Measurements from ENCODE around the gene DCLRE1A. TPM values are rescaled to one million over a fixed set of nuclear protein-coding genes. Genes with fewer than 3 reads are reported as not detected.

DCLRE1A gene
- total and polyA plus RNA-seq, 2 donors from 2014 or later, result 4.2 to 5.7 TPM

GRCh38 chr10:113859261-113859660, 5.4 kb upstream of the DCLRE1A start:
- no peak for FAIRE-seq
- no peak overlapping the region for H3K27ac ChIP-seq (ENCODE audit: low read depth in 2 of 2, low read length in 2 of 2)

GRCh38 chr10:113858541-113858940, 4.7 kb upstream of the DCLRE1A start:
- Histone ChIP-seq H3K9ac (ENCODE audit: low read length in 3 of 3) (no peak overlapping the region), H3K9me3 (ENCODE audit: control insufficient read depth in 2 of 3, insufficient read depth in 1 of 3, low read length in 3 of 3) (no peaks in the 10 kb centered on the region), H3K36me3 (ENCODE audit: control insufficient read depth in 2 of 3, insufficient read depth in 3 of 3, low read length in 3 of 3) (peaks cover 6% of the 10 kb centered on the region in 3 donors), H3K27me3 (ENCODE audit: control insufficient read depth, insufficient read depth, low read length) (no peaks in the 10 kb centered on the region), H3K27ac (ENCODE audit: low read depth in 2 of 2, low read length in 2 of 2) (no peak overlapping the region), H3K4me3 (ENCODE audit: low read length in 3 of 3) (no peak overlapping the region), H3K4me1 (ENCODE audit: control insufficient read depth in 2 of 3, insufficient read depth in 2 of 3, low read depth in 1 of 3, low read length in 3 of 3) (peaks cover 0 to 7% (median 6%) of the 10 kb centered on the region in 3 donors)
- no peak for FAIRE-seq
- no peak for DNase-seq
- TF ChIP-seq CTCF (IDR thresholded peaks at IDR 0.05; ENCODE audit: borderline replicate concordance, extremely low read depth, insufficient read depth), result no peak
- intact Hi-C loops (cut with DNase I), result no loop called here

More at GRCh38 chr10:113859261-113859660, 5.4 kb upstream of the DCLRE1A start:
- DNase-seq, result no peak
- intact Hi-C loops (cut with DNase I), result no loop called here
- H3K27me3 ChIP-seq (ENCODE audit: control insufficient read depth, insufficient read depth, low read length), result no peaks in the 10 kb centered on the region
- H3K36me3 ChIP-seq (ENCODE audit: control insufficient read depth in 2 of 3, insufficient read depth in 3 of 3, low read length in 3 of 3), result peaks cover 6% of the 10 kb centered on the region in 3 donors
- H3K4me1 ChIP-seq (ENCODE audit: control insufficient read depth in 2 of 3, insufficient read depth in 2 of 3, low read depth in 1 of 3, low read length in 3 of 3), result peaks cover 0 to 6% (median 6%) of the 10 kb centered on the region in 3 donors
- H3K9me3 ChIP-seq (ENCODE audit: control insufficient read depth in 2 of 3, insufficient read depth in 1 of 3, low read length in 3 of 3), result no peaks in the 10 kb centered on the region
- H3K9ac ChIP-seq (ENCODE audit: low read length in 3 of 3), result no peak overlapping the region
- TF ChIP-seq CTCF (IDR thresholded peaks at IDR 0.05; ENCODE audit: borderline replicate concordance, extremely low read depth, insufficient read depth), result no peak
- H3K4me3 ChIP-seq (ENCODE audit: low read length in 3 of 3), result no peak overlapping the region

GRCh38 chr10:113857210-113857609, 3.3 kb upstream of the DCLRE1A start:
- no peaks in the 10 kb centered on the region for H3K9me3 ChIP-seq (ENCODE audit: control insufficient read depth in 2 of 3, insufficient read depth in 1 of 3, low read length in 3 of 3)
- no peak overlapping the region for H3K27ac ChIP-seq (ENCODE audit: low read depth in 2 of 2, low read length in 2 of 2)
- intact Hi-C loops (cut with DNase I), result no loop called here
- peaks cover 6% of the 10 kb centered on the region in 3 donors for H3K36me3 ChIP-seq (ENCODE audit: control insufficient read depth in 2 of 3, insufficient read depth in 3 of 3, low read length in 3 of 3)
- DNase-seq (no peak), FAIRE-seq (no peak)
- peaks cover 0 to 16% (median 15%) of the 10 kb centered on the region in 3 donors for H3K4me1 ChIP-seq (ENCODE audit: control insufficient read depth in 2 of 3, insufficient read depth in 2 of 3, low read depth in 1 of 3, low read length in 3 of 3)
- H3K4me3 ChIP-seq (ENCODE audit: low read length in 3 of 3), result peak overlapping the region in 1 of 3 donors; percentile 4
- TF ChIP-seq CTCF (IDR thresholded peaks at IDR 0.05; ENCODE audit: borderline replicate concordance, extremely low read depth, insufficient read depth), result no peak
- H3K9ac ChIP-seq (ENCODE audit: low read length in 3 of 3), result no peak overlapping the region
- no peaks in the 10 kb centered on the region for H3K27me3 ChIP-seq (ENCODE audit: control insufficient read depth, insufficient read depth, low read length)

GRCh38 chr10:113856563-113856962, 2.7 kb upstream of the DCLRE1A start:
- Histone ChIP-seq H3K27ac (ENCODE audit: low read depth in 2 of 2, low read length in 2 of 2) (no peak overlapping the region), H3K9me3 (ENCODE audit: control insufficient read depth in 2 of 3, insufficient read depth in 1 of 3, low read length in 3 of 3) (no peaks in the 10 kb centered on the region), H3K9ac (ENCODE audit: low read length in 3 of 3) (peak overlapping the region in 1 of 3 donors; percentile 90), H3K4me3 (ENCODE audit: low read length in 3 of 3) (peak overlapping the region in 1 of 3 donors; percentile 9), H3K36me3 (ENCODE audit: control insufficient read depth in 2 of 3, insufficient read depth in 3 of 3, low read length in 3 of 3) (peaks cover 6% of the 10 kb centered on the region in 3 donors), H3K27me3 (ENCODE audit: control insufficient read depth, insufficient read depth, low read length) (no peaks in the 10 kb centered on the region), H3K4me1 (ENCODE audit: control insufficient read depth in 2 of 3, insufficient read depth in 2 of 3, low read depth in 1 of 3, low read length in 3 of 3) (peaks cover 0 to 16% (median 15%) of the 10 kb centered on the region in 3 donors)
- no peak for TF ChIP-seq CTCF (IDR thresholded peaks at IDR 0.05; ENCODE audit: borderline replicate concordance, extremely low read depth, insufficient read depth)
- intact Hi-C loops (cut with DNase I), result no loop called here
- FAIRE-seq (no peak), DNase-seq (no peak)
